Omental fat pad (tissue), 4 donors: ENCODE measurements around the gene WDFY4. TPM values are rescaled to one million over a fixed set of nuclear protein-coding genes. Genes with fewer than 3 reads are reported as not detected.

Experiments used
- ATAC-seq: fragments of 150-250 bp; one replicate; pipeline ENCODE4 v1.9.1; 2016; ENCODE audit warnings: mild to moderate bottlenecking, moderate library complexity; ENCODE audit not compliant: low FRiP score
- DNase-seq: peaks from one replicate; pipeline ENCODE4 v3.0.0-alpha.2; 2019; ENCODE audit warnings: low spot score
- total RNA-seq, 4 donors: library from RNA; depleted of rRNA; stranded (reverse); fragments of >200 nt; gene quantifications; one replicate each; pipeline ENCODE4 v1.1.0, GENCODE V29; 2016
- TF ChIP-seq, protein P1 (sequence below), 3 donors: fragments of 450-650 bp; IDR thresholded peaks; one replicate each; pipeline ENCODE4 v1.5.1; 2016 to 2017; ENCODE audit warnings: antibody characterized with exemption in 3 of 3, mild to moderate bottlenecking in 3 of 3, moderate library complexity in 2 of 3

WDFY4 gene
- total RNA-seq, 4 donors from 2014 or later, result 6.8 to 21.4 (median 10.5) TPM

GRCh38 chr10:48939790-48940325 lies 255.2 kb downstream of the WDFY4 start, which contains the start of gene LRRC18:
Gene LRRC18 (minus strand): TSS chr10:48939840. CDS start chr10:48914155, 25,685 bp downstream.
- DNase-seq, result no peak
- TF ChIP-seq, protein P1, sequence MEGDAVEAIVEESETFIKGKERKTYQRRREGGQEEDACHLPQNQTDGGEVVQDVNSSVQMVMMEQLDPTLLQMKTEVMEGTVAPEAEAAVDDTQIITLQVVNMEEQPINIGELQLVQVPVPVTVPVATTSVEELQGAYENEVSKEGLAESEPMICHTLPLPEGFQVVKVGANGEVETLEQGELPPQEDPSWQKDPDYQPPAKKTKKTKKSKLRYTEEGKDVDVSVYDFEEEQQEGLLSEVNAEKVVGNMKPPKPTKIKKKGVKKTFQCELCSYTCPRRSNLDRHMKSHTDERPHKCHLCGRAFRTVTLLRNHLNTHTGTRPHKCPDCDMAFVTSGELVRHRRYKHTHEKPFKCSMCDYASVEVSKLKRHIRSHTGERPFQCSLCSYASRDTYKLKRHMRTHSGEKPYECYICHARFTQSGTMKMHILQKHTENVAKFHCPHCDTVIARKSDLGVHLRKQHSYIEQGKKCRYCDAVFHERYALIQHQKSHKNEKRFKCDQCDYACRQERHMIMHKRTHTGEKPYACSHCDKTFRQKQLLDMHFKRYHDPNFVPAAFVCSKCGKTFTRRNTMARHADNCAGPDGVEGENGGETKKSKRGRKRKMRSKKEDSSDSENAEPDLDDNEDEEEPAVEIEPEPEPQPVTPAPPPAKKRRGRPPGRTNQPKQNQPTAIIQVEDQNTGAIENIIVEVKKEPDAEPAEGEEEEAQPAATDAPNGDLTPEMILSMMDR (IDR thresholded peaks at IDR 0.05), result no peak
- ATAC-seq, result no peak

- DNase-seq (no peak), ATAC-seq (no peak)
- TF ChIP-seq, protein P1 (IDR thresholded peaks at IDR 0.05), result no peak
Measured at GRCh38 chr10:48940372-48940771, 255.7 kb downstream of the WDFY4 start.

- DNase-seq (no peak), ATAC-seq (no peak)
- TF ChIP-seq, protein P1 (IDR thresholded peaks at IDR 0.05), result no peak
Measured at GRCh38 chr10:48940958-48941357, 256.3 kb downstream of the WDFY4 start.

DNA sequence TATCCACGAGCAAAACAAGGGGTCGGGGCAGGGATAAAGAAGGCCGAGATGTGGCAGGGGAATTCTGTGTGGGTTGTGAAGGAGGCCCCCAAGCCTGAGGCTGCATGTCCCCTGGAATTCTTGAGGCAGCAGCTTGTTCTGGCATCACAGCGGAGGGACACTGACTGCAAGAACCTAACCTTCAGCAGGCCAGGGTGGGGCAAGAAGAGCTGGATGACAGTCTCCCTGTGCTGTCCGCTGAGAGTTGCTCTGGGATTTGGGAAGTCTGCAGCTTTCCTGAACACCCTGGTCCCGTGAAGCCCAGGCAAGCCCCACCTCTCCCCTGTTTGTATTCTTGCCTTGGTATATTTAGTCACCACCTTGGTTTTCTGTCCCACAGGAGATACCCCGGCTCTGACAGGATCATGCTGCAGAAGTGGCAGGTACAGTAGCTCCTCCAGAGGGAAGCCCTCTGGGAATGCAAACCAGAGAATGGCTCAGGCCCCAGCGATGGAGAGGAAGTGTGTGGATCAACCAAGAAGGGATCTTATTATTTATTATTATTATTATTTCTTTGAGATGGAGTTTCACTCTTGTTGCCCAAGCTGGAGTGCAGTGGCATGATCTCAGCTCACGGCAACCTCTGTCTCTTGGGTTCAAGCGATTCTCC lies 256.9 kb downstream of the WDFY4 start:
- TF ChIP-seq, protein P1 (IDR thresholded peaks at IDR 0.05), result no peak
- DNase-seq, result no peak
- no peak for ATAC-seq

- no peak for ATAC-seq
- no peak for DNase-seq
- TF ChIP-seq, protein P1 (IDR thresholded peaks at IDR 0.05), result no peak
Measured at GRCh38 chr10:48943096-48943495, 258.4 kb downstream of the WDFY4 start.

DNA sequence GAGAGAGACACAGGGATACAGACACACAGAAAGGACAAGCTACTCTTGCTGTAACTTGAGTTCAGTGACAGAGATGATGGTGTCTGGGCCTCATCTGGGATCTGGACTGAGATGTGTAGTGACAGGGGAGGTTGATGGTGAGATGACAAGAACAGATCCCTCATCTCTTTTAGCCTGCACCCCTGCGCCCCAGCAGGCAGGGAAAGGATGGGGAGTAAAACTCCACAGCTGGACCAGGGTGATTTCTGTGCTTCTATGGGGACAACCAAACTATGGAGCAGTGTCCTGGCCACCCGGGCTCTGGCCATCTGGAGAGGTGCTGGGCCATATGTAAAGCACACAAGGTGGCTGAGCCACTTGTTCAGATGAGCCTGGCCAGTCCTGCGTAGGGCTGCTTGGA lies 259.5 kb downstream of the WDFY4 start:
- TF ChIP-seq, protein P1 (IDR thresholded peaks at IDR 0.05), result no peak
- ATAC-seq, result no peak
- no peak for DNase-seq
